H9 (cell line): ENCODE measurements around the gene MDFI. TPM values are rescaled to one million over a fixed set of nuclear protein-coding genes. Genes with fewer than 3 reads are reported as not detected.

ENCODE experiments used
- DNase-seq: peaks from one replicate; pipeline ENCODE4 v3.0.0-alpha.2; 2017
- H2AFZ ChIP-seq: one replicate; pipeline ENCODE4 v1.6.1; 2013; ENCODE audit warnings: mild to moderate bottlenecking, low read length, control low read depth, moderate library complexity
- H2AK5ac ChIP-seq: 2 replicates; pipeline ENCODE4 v1.6.1; 2013; ENCODE audit warnings: low read length, control low read depth, mixed read lengths; ENCODE audit not compliant: insufficient read length
- H2BK120ac ChIP-seq: one replicate; pipeline ENCODE4 v1.6.1; 2013; ENCODE audit warnings: low read depth, mild to moderate bottlenecking, low read length, control low read depth, inconsistent platforms; ENCODE audit not compliant: poor library complexity, severe bottlenecking
- H2BK12ac ChIP-seq: 2 replicates; pipeline ENCODE4 v1.6.1; 2013; ENCODE audit warnings: low read length, control low read depth, mixed read lengths, low read depth; ENCODE audit not compliant: insufficient read length
- H2BK15ac ChIP-seq: 2 replicates; pipeline ENCODE4 v1.6.1; 2013; ENCODE audit warnings: low read depth, low read length, control low read depth
- H2BK20ac ChIP-seq: one replicate; pipeline ENCODE4 v1.6.1; 2013; ENCODE audit warnings: low read depth, mild to moderate bottlenecking, low read length, control low read depth, inconsistent platforms; ENCODE audit not compliant: poor library complexity, severe bottlenecking
- H2BK5ac ChIP-seq: 2 replicates; pipeline ENCODE4 v1.6.1; 2013; ENCODE audit warnings: low read length, control low read depth, mixed read lengths; ENCODE audit not compliant: insufficient read length
- H3K14ac ChIP-seq: 2 replicates; pipeline ENCODE4 v1.6.1; 2013; ENCODE audit warnings: low read length, control low read depth; ENCODE audit not compliant: insufficient read depth
- H3K18ac ChIP-seq: 2 replicates; pipeline ENCODE4 v1.6.1; 2013; ENCODE audit warnings: low read depth, mild to moderate bottlenecking, mixed read lengths, low read length, control low read depth; ENCODE audit not compliant: insufficient read length
- H3K23ac ChIP-seq: 2 replicates; pipeline ENCODE4 v1.6.1; 2013; ENCODE audit warnings: low read length, control low read depth, mixed read lengths, low read depth; ENCODE audit not compliant: insufficient read length
- H3K23me2 ChIP-seq: 2 replicates; pipeline ENCODE4 v1.6.1; 2013; ENCODE audit warnings: low read depth, mild to moderate bottlenecking, mixed read lengths, low read length, control low read depth; ENCODE audit not compliant: insufficient read length, poor library complexity, severe bottlenecking
- H3K27ac ChIP-seq: 2 replicates; pipeline ENCODE4 v1.5.1; 2013; ENCODE audit warnings: low read length, control low read depth, mixed read lengths, low read depth; ENCODE audit not compliant: insufficient read length
- H3K27me3 ChIP-seq: 2 replicates; pipeline ENCODE4 v1.6.1; 2013; ENCODE audit warnings: low read length, control low read depth, inconsistent platforms; ENCODE audit not compliant: insufficient read depth
- H3K4ac ChIP-seq: 2 replicates; pipeline ENCODE4 v1.6.1; 2013; ENCODE audit warnings: low read depth, mild to moderate bottlenecking, control low read depth, inconsistent platforms, low read length, moderate library complexity
- H3K4me1 ChIP-seq: 2 replicates; pipeline ENCODE4 v1.6.1; 2013; ENCODE audit warnings: low read length, control low read depth, inconsistent platforms; ENCODE audit not compliant: insufficient read depth
- H3K4me2 ChIP-seq: 2 replicates; pipeline ENCODE4 v1.6.1; 2013; ENCODE audit warnings: low read length, control low read depth, mixed read lengths; ENCODE audit not compliant: insufficient read length, insufficient read depth
- H3K56ac ChIP-seq: 2 replicates; pipeline ENCODE4 v1.6.1; 2013; ENCODE audit warnings: low read depth, mild to moderate bottlenecking, mixed read lengths, low read length, control low read depth; ENCODE audit not compliant: insufficient read length
- H3K79me1 ChIP-seq: 2 replicates; pipeline ENCODE4 v1.6.1; 2013; ENCODE audit warnings: low read depth, mild to moderate bottlenecking, moderate library complexity, low read length, control low read depth, inconsistent platforms; ENCODE audit not compliant: insufficient read depth, poor library complexity, severe bottlenecking
- H3K79me2 ChIP-seq: 2 replicates; pipeline ENCODE4 v1.6.1; 2013; ENCODE audit warnings: low read length, control low read depth, inconsistent platforms; ENCODE audit not compliant: insufficient read depth
- H3K9ac ChIP-seq: 2 replicates; pipeline ENCODE4 v1.6.1; 2013; ENCODE audit warnings: low read length, control low read depth, mixed read lengths; ENCODE audit not compliant: insufficient read length; ENCODE audit errors: extremely low read depth
- H3K9me3 ChIP-seq: one replicate; pipeline ENCODE4 v1.6.1; 2013; ENCODE audit warnings: low read depth, low read length, inconsistent platforms; ENCODE audit not compliant: control insufficient read depth
- H3T11ph ChIP-seq: one replicate; pipeline ENCODE4 v1.6.1; 2013; ENCODE audit warnings: mild to moderate bottlenecking, low read length, control low read depth, inconsistent platforms
- H4K20me1 ChIP-seq: one replicate; pipeline ENCODE4 v1.6.1; 2013; ENCODE audit not compliant: control insufficient read depth, insufficient read length, insufficient read depth
- H4K5ac ChIP-seq: 2 replicates; pipeline ENCODE4 v1.6.1; 2013; ENCODE audit warnings: low read depth, mild to moderate bottlenecking, mixed read lengths, low read length, control low read depth; ENCODE audit not compliant: insufficient read length
- H4K8ac ChIP-seq: replicated peaks from 2 replicates; pipeline ENCODE4 v1.6.1; 2013; ENCODE audit warnings: low read length, control low read depth, mixed read lengths, low read depth; ENCODE audit not compliant: insufficient read length
- H4K91ac ChIP-seq: 2 replicates; pipeline ENCODE4 v1.6.1; 2013; ENCODE audit warnings: low read depth, mild to moderate bottlenecking, moderate library complexity, mixed read lengths, low read length, control low read depth; ENCODE audit not compliant: insufficient read length
- H3K27ac Mint-ChIP-seq, 3 experiments: 2 replicates in 2 of 3; 3 replicates in 1 of 3; pipeline ENCODE4 v1.8.0; 2020 to 2021; ENCODE audit warnings: mixed read lengths in 3 of 3, mild to moderate bottlenecking in 1 of 3, moderate library complexity in 1 of 3
- H3K27me3 Mint-ChIP-seq: 2 replicates; pipeline ENCODE4 v1.8.0; 2021; ENCODE audit warnings: low read depth, mild to moderate bottlenecking, moderate library complexity, mixed read lengths
- H3K36me3 Mint-ChIP-seq, 3 experiments: 2 replicates in 2 of 3; 3 replicates in 1 of 3; pipeline ENCODE4 v1.8.0; 2020 to 2021; ENCODE audit warnings: low read depth in 3 of 3, mixed read lengths in 3 of 3; ENCODE audit not compliant: insufficient read depth in 1 of 3
- H3K4me1 Mint-ChIP-seq, 2 experiments: 2 replicates each; pipeline ENCODE4 v1.8.0; 2020; ENCODE audit warnings: mixed read lengths in 2 of 2
- H3K4me3 Mint-ChIP-seq, 2 experiments: 2 replicates in 1 of 2; 3 replicates in 1 of 2; pipeline ENCODE4 v1.8.0; 2020 to 2021; ENCODE audit warnings: mild to moderate bottlenecking in 2 of 2, mixed read lengths in 2 of 2, moderate library complexity in 1 of 2
- H3K9me3 Mint-ChIP-seq, 2 experiments: 2 replicates in 1 of 2; 3 replicates in 1 of 2; pipeline ENCODE4 v1.8.0; 2020; ENCODE audit warnings: mild to moderate bottlenecking in 2 of 2, mixed read lengths in 2 of 2, moderate library complexity in 1 of 2
- WGBS: extraction: QIAGEN DNeasy Blood & Tissue Kit; methylation state at CpG from one replicate; pipeline ENCODE4 v1.1.7; 2013; ENCODE audit warnings: missing lambda C conversion rate, low lambda C conversion rate, mixed read lengths; ENCODE audit not compliant: insufficient read length; ENCODE audit errors: extremely low coverage; 5-methylcytosine and 5-hydroxymethylcytosine counted together
- total RNA-seq: library from RNA; stranded (reverse); gene quantifications from 2 replicates; pipeline ENCODE4 v1.2.1, GENCODE V29; 2021
- TF ChIP-seq, protein P1 (sequence below): fragments of 200-600 bp; sonication (generic); conservative IDR thresholded peaks from 3 replicates; pipeline ENCODE4 v1.8.0; 2021; ENCODE audit warnings: antibody characterized with exemption, mild to moderate bottlenecking

Gene MDFI
- total RNA-seq, 1 experiment from 2014 or later = 45.0 TPM

DNA sequence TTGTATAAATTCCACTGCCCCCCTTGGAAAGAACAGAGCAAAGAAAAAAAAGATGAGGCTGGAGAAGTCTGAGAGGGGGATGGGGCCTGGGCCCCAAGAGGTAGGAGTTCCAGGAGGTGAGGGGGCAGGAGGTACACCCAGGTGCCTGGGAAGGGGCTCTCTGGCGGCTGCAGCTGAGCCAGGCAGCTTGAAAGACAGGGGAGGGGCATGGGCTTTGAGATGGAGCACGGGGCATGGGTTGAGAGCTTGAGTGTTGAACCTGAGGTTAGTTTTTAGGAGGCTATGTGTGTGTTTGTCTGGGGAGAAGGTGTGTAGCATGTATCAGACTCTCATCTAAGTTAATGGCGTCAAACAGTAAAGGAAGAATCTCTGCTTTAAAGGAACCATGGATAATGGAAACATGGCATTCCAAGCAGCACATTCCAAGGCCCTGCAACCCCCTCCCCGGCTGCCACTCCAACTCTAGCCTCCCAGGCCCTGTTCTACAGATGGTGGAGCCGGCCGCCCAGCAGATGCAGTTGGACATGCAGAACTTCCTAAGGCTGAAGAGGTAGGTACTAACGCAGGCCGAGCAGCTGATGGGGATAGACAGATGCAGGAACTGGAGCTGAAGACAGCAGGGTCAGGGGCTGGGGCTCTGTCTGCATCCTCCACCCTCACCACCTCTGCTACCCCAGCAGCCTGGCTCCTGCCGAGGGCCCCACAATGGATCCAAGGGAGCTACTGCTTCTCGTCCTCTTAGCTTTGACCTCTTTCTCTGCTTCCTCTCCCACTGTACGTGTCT is 42.1 kb downstream of the MDFI start:
- TF ChIP-seq, protein P1, sequence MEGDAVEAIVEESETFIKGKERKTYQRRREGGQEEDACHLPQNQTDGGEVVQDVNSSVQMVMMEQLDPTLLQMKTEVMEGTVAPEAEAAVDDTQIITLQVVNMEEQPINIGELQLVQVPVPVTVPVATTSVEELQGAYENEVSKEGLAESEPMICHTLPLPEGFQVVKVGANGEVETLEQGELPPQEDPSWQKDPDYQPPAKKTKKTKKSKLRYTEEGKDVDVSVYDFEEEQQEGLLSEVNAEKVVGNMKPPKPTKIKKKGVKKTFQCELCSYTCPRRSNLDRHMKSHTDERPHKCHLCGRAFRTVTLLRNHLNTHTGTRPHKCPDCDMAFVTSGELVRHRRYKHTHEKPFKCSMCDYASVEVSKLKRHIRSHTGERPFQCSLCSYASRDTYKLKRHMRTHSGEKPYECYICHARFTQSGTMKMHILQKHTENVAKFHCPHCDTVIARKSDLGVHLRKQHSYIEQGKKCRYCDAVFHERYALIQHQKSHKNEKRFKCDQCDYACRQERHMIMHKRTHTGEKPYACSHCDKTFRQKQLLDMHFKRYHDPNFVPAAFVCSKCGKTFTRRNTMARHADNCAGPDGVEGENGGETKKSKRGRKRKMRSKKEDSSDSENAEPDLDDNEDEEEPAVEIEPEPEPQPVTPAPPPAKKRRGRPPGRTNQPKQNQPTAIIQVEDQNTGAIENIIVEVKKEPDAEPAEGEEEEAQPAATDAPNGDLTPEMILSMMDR = no peak
- Histone ChIP-seq H3K4me2 (no peak overlapping the region), H2AFZ (no peak overlapping the region), H4K8ac (no peak overlapping the region), H3K23ac (no peak overlapping the region), H2BK5ac (no peak overlapping the region), H3T11ph (no peak overlapping the region), H4K91ac (no peak overlapping the region), H3K9me3 (no peaks in the 10 kb centered on the region), H3K56ac (no peak overlapping the region), H3K79me1 (no peaks in the 10 kb centered on the region), H3K27me3 (no peaks in the 10 kb centered on the region), H3K18ac (no peak overlapping the region), H3K14ac (no peak overlapping the region), H2BK20ac (no peak overlapping the region), H2BK15ac (no peak overlapping the region), H4K20me1 (no peaks in the 10 kb centered on the region), H4K5ac (no peak overlapping the region), H2BK120ac (no peak overlapping the region), H3K4ac (no peak overlapping the region), H3K23me2 (no peaks in the 10 kb centered on the region), H2BK12ac (no peak overlapping the region), H3K4me1 (no peaks in the 10 kb centered on the region), H3K79me2 (no peaks in the 10 kb centered on the region), H3K27ac (no peak overlapping the region), H3K9ac (no peak overlapping the region), H2AK5ac (no peak overlapping the region)
- H3K27me3 Mint-ChIP-seq = peaks cover 16% of the 10 kb centered on the region
- 0 out of 5 replicates have a peak overlapping the region, but pooled peaks of 1 of the 2 experiments have one; percentile 15 for H3K4me3 Mint-ChIP-seq
- no peaks in the 10 kb centered on the region for H3K36me3 Mint-ChIP-seq
- H3K27ac Mint-ChIP-seq = no peak overlapping the region; a peak in 3 of 7 replicates
- H3K9me3 Mint-ChIP-seq = no peaks in the 10 kb centered on the region
- WGBS = no CpG with 5 or more reads among the region's 11 CpGs
- DNase-seq = no peak
- peaks cover 20 to 44% of the 10 kb centered on the region in 2 experiments for H3K4me1 Mint-ChIP-seq
